ENCODE data around the gene PIERCE2. TPM values are rescaled to one million over a fixed set of nuclear protein-coding genes. Genes with fewer than 3 reads are reported as not detected.
"Not testable (repeated sequence)": the region's sequence is repeated elsewhere in the genome, so short reads cannot be mapped to it uniquely, and the experiment has no call there.

PIERCE2 gene
- total and polyA plus RNA-seq, 5 donors from 2014 or later, result 0.76 to 0.89 TPM; not detected in 3

- Histone ChIP-seq H3K27me3 (ENCODE audit: control insufficient read depth, insufficient read depth, low read length) (no peaks in the 10 kb centered on the region), H3K9me3 (ENCODE audit: control insufficient read depth in 2 of 2, low read length in 2 of 2) (no peaks in the 10 kb centered on the region), H3K4me1 (ENCODE audit: control insufficient read depth, insufficient read depth, low read length, poor library complexity, severe bottlenecking) (peaks cover 33% of the 10 kb centered on the region), H3K4me3 (ENCODE audit: low read depth, low read length) (no peak overlapping the region), H3K36me3 (ENCODE audit: control insufficient read depth, insufficient read depth, low read length) (peaks cover 3% of the 10 kb centered on the region), H3K27ac (ENCODE audit: insufficient read depth, low read length, poor library complexity, severe bottlenecking) (no peak overlapping the region)
- Mint-ChIP-seq H3K4me1 (peaks cover 32 to 68% (median 46%) of the 10 kb centered on the region in 4 donors), H3K27me3 (no peaks in the 10 kb centered on the region), H3K27ac (peak overlapping the region in 1 of 3 donors; percentile 20), H3K4me3 (peak overlapping the region in 2 of 4 donors; percentile 41 to 69), H3K9me3 (peaks cover 0 to 5% (median 0%) of the 10 kb centered on the region in 7 donors), H3K36me3 (peaks cover 15% of the 10 kb centered on the region)
- ATAC-seq (ENCODE audit: low read depth in 2 of 2), result no peak
- no peak for DNase-seq
Observed at GRCh38 chr15:55402707-55403106, 5.6 kb upstream of the PIERCE2 start.

GRCh38 chr15:55403531-55403930 lies 4.8 kb upstream of the PIERCE2 start:
- Mint-ChIP-seq H3K4me1 (peaks cover 32 to 64% (median 44%) of the 10 kb centered on the region in 4 donors), H3K9me3 (peaks cover 0 to 5% (median 0%) of the 10 kb centered on the region in 7 donors), H3K27me3 (no peaks in the 10 kb centered on the region), H3K4me3 (peak overlapping the region in 2 of 4 donors; percentile 25 to 72), H3K36me3 (peaks cover 9% of the 10 kb centered on the region), H3K27ac (no peak overlapping the region)
- ATAC-seq (ENCODE audit: low read depth in 2 of 2) (no peak), DNase-seq (peak in 1 of 3 donors; percentile 39)
- H3K27ac ChIP-seq (ENCODE audit: insufficient read depth, low read length, poor library complexity, severe bottlenecking), result no peak overlapping the region
- peak overlapping the region; percentile 46 for H3K4me3 ChIP-seq (ENCODE audit: low read depth, low read length)
- no peaks in the 10 kb centered on the region for H3K36me3 ChIP-seq (ENCODE audit: control insufficient read depth, insufficient read depth, low read length)
- no peaks in the 10 kb centered on the region for H3K27me3 ChIP-seq (ENCODE audit: control insufficient read depth, insufficient read depth, low read length)
- H3K4me1 ChIP-seq (ENCODE audit: control insufficient read depth, insufficient read depth, low read length, poor library complexity, severe bottlenecking), result peaks cover 35% of the 10 kb centered on the region
- no peaks in the 10 kb centered on the region for H3K9me3 ChIP-seq (ENCODE audit: control insufficient read depth in 2 of 2, low read length in 2 of 2)

- Mint-ChIP-seq H3K36me3 (no peaks in the 10 kb centered on the region), H3K9me3 (no peaks in the 10 kb centered on the region), H3K4me1 (peaks cover 18 to 48% (median 32%) of the 10 kb centered on the region in 4 donors), H3K4me3 (peak overlapping the region; percentile 88 to 97 (median 92)), H3K27ac (peak overlapping the region; percentile 65 to 95 (median 89)), H3K27me3 (no peaks in the 10 kb centered on the region)
- Histone ChIP-seq H3K4me1 (ENCODE audit: control insufficient read depth, insufficient read depth, low read length, poor library complexity, severe bottlenecking) (peaks cover 39% of the 10 kb centered on the region), H3K27me3 (ENCODE audit: control insufficient read depth, insufficient read depth, low read length) (no peaks in the 10 kb centered on the region), H3K9me3 (ENCODE audit: control insufficient read depth in 2 of 2, low read length in 2 of 2) (no peaks in the 10 kb centered on the region), H3K4me3 (ENCODE audit: low read depth, low read length) (peak overlapping the region; percentile 92), H3K27ac (ENCODE audit: insufficient read depth, low read length, poor library complexity, severe bottlenecking) (peak overlapping the region; percentile 81), H3K36me3 (ENCODE audit: control insufficient read depth, insufficient read depth, low read length) (no peaks in the 10 kb centered on the region)
- peak in 1 of 3 donors; percentile 4 for DNase-seq
- no peak for ATAC-seq (ENCODE audit: low read depth in 2 of 2)
Observed at GRCh38 chr15:55407498-55408011, 740 bp upstream of the PIERCE2 start.

- not testable (repeated sequence) for H3K27me3 ChIP-seq (ENCODE audit: control insufficient read depth, insufficient read depth, low read length); H3K27me3 Mint-ChIP-seq; H3K9me3 ChIP-seq (ENCODE audit: control insufficient read depth in 2 of 2, low read length in 2 of 2); H3K9me3 Mint-ChIP-seq; ATAC-seq (ENCODE audit: low read depth in 2 of 2); DNase-seq; H3K36me3 ChIP-seq (ENCODE audit: control insufficient read depth, insufficient read depth, low read length); H3K36me3 Mint-ChIP-seq
- Mint-ChIP-seq H3K4me1 (peaks cover 5 to 34% (median 20%) of the 10 kb centered on the region in 4 donors), H3K4me3 (peak overlapping the region; percentile 88 to 97 (median 92)), H3K27ac (peak overlapping the region in 2 of 3 donors; percentile 83 to 89)
- Histone ChIP-seq H3K4me1 (ENCODE audit: control insufficient read depth, insufficient read depth, low read length, poor library complexity, severe bottlenecking) (peaks cover 26% of the 10 kb centered on the region), H3K27ac (ENCODE audit: insufficient read depth, low read length, poor library complexity, severe bottlenecking) (peak overlapping the region; percentile 81), H3K4me3 (ENCODE audit: low read depth, low read length) (peak overlapping the region; percentile 92)
Observed at GRCh38 chr15:55408976-55409375, 681 bp downstream of the PIERCE2 start.

GRCh38 chr15:55417678-55418077 lies 9.4 kb downstream of the PIERCE2 start:
- not testable (repeated sequence) for H3K4me3 Mint-ChIP-seq; H3K36me3 ChIP-seq (ENCODE audit: control insufficient read depth, insufficient read depth, low read length); H3K4me1 Mint-ChIP-seq; ATAC-seq (ENCODE audit: low read depth in 2 of 2); H3K36me3 Mint-ChIP-seq; H3K27me3 Mint-ChIP-seq; H3K4me3 ChIP-seq (ENCODE audit: low read depth, low read length); H3K27me3 ChIP-seq (ENCODE audit: control insufficient read depth, insufficient read depth, low read length); H3K9me3 Mint-ChIP-seq; H3K4me1 ChIP-seq (ENCODE audit: control insufficient read depth, insufficient read depth, low read length, poor library complexity, severe bottlenecking); DNase-seq; H3K9me3 ChIP-seq (ENCODE audit: control insufficient read depth in 2 of 2, low read length in 2 of 2); H3K27ac ChIP-seq (ENCODE audit: insufficient read depth, low read length, poor library complexity, severe bottlenecking); H3K27ac Mint-ChIP-seq

GRCh38 chr15:55420171-55420866 lies 12.0 kb downstream of the PIERCE2 start:
- Histone ChIP-seq H3K4me1 (ENCODE audit: control insufficient read depth, insufficient read depth, low read length, poor library complexity, severe bottlenecking) (no peaks in the 10 kb centered on the region), H3K27me3 (ENCODE audit: control insufficient read depth, insufficient read depth, low read length) (no peaks in the 10 kb centered on the region), H3K4me3 (ENCODE audit: low read depth, low read length) (no peak overlapping the region), H3K36me3 (ENCODE audit: control insufficient read depth, insufficient read depth, low read length) (no peaks in the 10 kb centered on the region), H3K27ac (ENCODE audit: insufficient read depth, low read length, poor library complexity, severe bottlenecking) (no peak overlapping the region), H3K9me3 (ENCODE audit: control insufficient read depth in 2 of 2, low read length in 2 of 2) (no peaks in the 10 kb centered on the region)
- Mint-ChIP-seq H3K4me3 (no peak overlapping the region), H3K27me3 (peaks cover 4% of the 10 kb centered on the region), H3K27ac (no peak overlapping the region), H3K4me1 (no peaks in the 10 kb centered on the region), H3K36me3 (no peaks in the 10 kb centered on the region), H3K9me3 (no peaks in the 10 kb centered on the region)
- ATAC-seq (ENCODE audit: low read depth in 2 of 2), result no peak
- no peak for DNase-seq

- no peaks in the 10 kb centered on the region for H3K4me1 Mint-ChIP-seq
- Histone ChIP-seq H3K27ac (ENCODE audit: insufficient read depth, low read length, poor library complexity, severe bottlenecking) (no peak overlapping the region), H3K36me3 (ENCODE audit: control insufficient read depth, insufficient read depth, low read length) (no peaks in the 10 kb centered on the region), H3K9me3 (ENCODE audit: control insufficient read depth in 2 of 2, low read length in 2 of 2) (no peaks in the 10 kb centered on the region), H3K27me3 (ENCODE audit: control insufficient read depth, insufficient read depth, low read length) (no peaks in the 10 kb centered on the region), H3K4me1 (ENCODE audit: control insufficient read depth, insufficient read depth, low read length, poor library complexity, severe bottlenecking) (no peaks in the 10 kb centered on the region), H3K4me3 (ENCODE audit: low read depth, low read length) (no peak overlapping the region)
- no peak overlapping the region for H3K4me3 Mint-ChIP-seq
- peaks cover 4% of the 10 kb centered on the region for H3K27me3 Mint-ChIP-seq
- ATAC-seq (ENCODE audit: low read depth in 2 of 2), result no peak
- H3K36me3 Mint-ChIP-seq, result no peaks in the 10 kb centered on the region
- H3K9me3 Mint-ChIP-seq, result no peaks in the 10 kb centered on the region
- H3K27ac Mint-ChIP-seq, result no peak overlapping the region
- DNase-seq, result no peak
Observed at GRCh38 chr15:55422089-55422488, 13.8 kb downstream of the PIERCE2 start.

All from CD4-positive, CD25-positive, alpha-beta regulatory T cell (primary cell).